Common myeloid progenitor, CD34-positive (primary cell): ENCODE measurements around the gene TRPM4.

Experiments used
- CTCF ChIA-PET: fragments of 350-600 bp; sonication (Branson Sonifier 250); formaldehyde crosslinking; loops from one replicate; lab custom pipeline; 2021; ENCODE audit warnings: antibody characterized with exemption; lab: Charles Lee
- POLR2A ChIA-PET: fragments of 350-600 bp; sonication (Branson Sonifier 250); formaldehyde crosslinking; loops from one replicate; lab custom pipeline; 2021; ENCODE audit warnings: antibody characterized with exemption; lab: Charles Lee
- DNase-seq, 3 donors: peaks; one replicate each; pipeline versions ENCODE4 v3.0.0 to v3.0.0-alpha.2; 2013
- H3K27ac ChIP-seq, 2 experiments: 1 replicate in 1 of 2; 2 replicates in 1 of 2; pipeline ENCODE4 v1.7.0; 2013; ENCODE audit warnings: inconsistent platforms in 2 of 2, low read length in 2 of 2, mild to moderate bottlenecking in 2 of 2, low read depth in 1 of 2, moderate library complexity in 1 of 2; ENCODE audit not compliant: severe bottlenecking in 2 of 2, insufficient read depth in 1 of 2, poor library complexity in 1 of 2
- H3K27me3 ChIP-seq, 5 experiments: replicated peaks in 2 of 5; 1 replicate in 3 of 5; 2 replicates in 2 of 5; pipeline versions ENCODE4 v1.6.1 to v1.7.0; 2013; ENCODE audit warnings: low read length in 4 of 5, mild to moderate bottlenecking in 2 of 5, moderate library complexity in 2 of 5, inconsistent platforms in 1 of 5; ENCODE audit not compliant: insufficient read depth in 5 of 5, control insufficient read depth in 4 of 5
- H3K36me3 ChIP-seq, 4 experiments: 1 replicate in 2 of 4; 2 replicates in 2 of 4; pipeline versions ENCODE4 v1.6.1 to v1.7.0; 2013; ENCODE audit warnings: low read length in 3 of 4, control low read depth in 1 of 4, mild to moderate bottlenecking in 1 of 4; ENCODE audit not compliant: control insufficient read depth in 4 of 4, insufficient read depth in 4 of 4
- H3K4me1 ChIP-seq, 4 experiments: 1 replicate in 3 of 4; 2 replicates in 1 of 4; pipeline versions ENCODE4 v1.6.1 to v1.7.1; 2013; ENCODE audit warnings: low read length in 3 of 4, mild to moderate bottlenecking in 3 of 4, control low read depth in 1 of 4, inconsistent platforms in 1 of 4, moderate library complexity in 1 of 4; ENCODE audit not compliant: control insufficient read depth in 4 of 4, insufficient read depth in 4 of 4; ENCODE audit errors: control extremely low read depth in 1 of 4
- H3K4me3 ChIP-seq, 7 experiments: 1 replicate in 4 of 7; 2 replicates in 3 of 7; pipeline versions ENCODE4 v1.5.1 to v1.7.0; 2013; ENCODE audit warnings: mild to moderate bottlenecking in 7 of 7, low read length in 6 of 7, moderate library complexity in 6 of 7, inconsistent platforms in 2 of 7, low read depth in 2 of 7, control low read depth in 1 of 7; ENCODE audit not compliant: insufficient read depth in 4 of 7, control insufficient read depth in 1 of 7; ENCODE audit errors: extremely low read depth in 1 of 7
- H3K9me3 ChIP-seq, 5 experiments: 1 replicate in 4 of 5; 2 replicates in 1 of 5; pipeline versions ENCODE4 v1.6.1 to v1.7.1; 2013; ENCODE audit warnings: low read length in 4 of 5, mild to moderate bottlenecking in 2 of 5, inconsistent platforms in 1 of 5, low read depth in 1 of 5, moderate library complexity in 1 of 5; ENCODE audit not compliant: control insufficient read depth in 4 of 5, insufficient read depth in 2 of 5; ENCODE audit errors: control extremely low read depth in 1 of 5
- WGBS: methylation state at CpG from one replicate; pipeline ENCODE4 v1.1.5; 2013; ENCODE audit not compliant: insufficient coverage; 5-methylcytosine and 5-hydroxymethylcytosine counted together

The TRPM4 gene

GRCh38 chr19:49188626-49189200 is 31.1 kb downstream of the TRPM4 start:
- Histone ChIP-seq H3K9me3 (peaks cover 0 to 5% (median 0%) of the 10 kb centered on the region in 5 experiments), H3K4me1 (peaks cover 0 to 5% (median 1%) of the 10 kb centered on the region in 4 experiments), H3K36me3 (no peaks in the 10 kb centered on the region), H3K27me3 (peaks cover 0 to 2% (median 0%) of the 10 kb centered on the region in 5 experiments), H3K4me3 (no peak overlapping the region), H3K27ac (no peak overlapping the region)
- CTCF ChIA-PET, result interaction anchor here (1.3 kb wide), 1 partner anchor 91 kb away, joined by 4 read pairs; no protein-coding TSS in a partner anchor
- WGBS, result 98% methylated on average over 18 of the region's 21 CpGs
- no peak for DNase-seq
- POLR2A ChIA-PET, result no interaction called here

- DNase-seq, result no peak
- Histone ChIP-seq H3K27me3 (peaks cover 0 to 2% (median 0%) of the 10 kb centered on the region in 5 experiments), H3K9me3 (peaks cover 0 to 5% (median 0%) of the 10 kb centered on the region in 5 experiments), H3K4me1 (peaks cover 0 to 5% (median 1%) of the 10 kb centered on the region in 4 experiments), H3K4me3 (no peak overlapping the region), H3K27ac (no peak overlapping the region), H3K36me3 (no peaks in the 10 kb centered on the region)
- WGBS, result 68% methylated on average over 5 of the region's 5 CpGs
- CTCF ChIA-PET, result interaction anchor here (1.3 kb wide), 1 partner anchor 91 kb away, joined by 4 read pairs; no protein-coding TSS in a partner anchor
- POLR2A ChIA-PET, result no interaction called here
Observed at GRCh38 chr19:49189259-49189658, 31.7 kb downstream of the TRPM4 start.

- Histone ChIP-seq H3K4me1 (peaks cover 0 to 5% (median 1%) of the 10 kb centered on the region in 4 experiments), H3K9me3 (no peaks in the 10 kb centered on the region), H3K27ac (no peak overlapping the region), H3K4me3 (no peak overlapping the region), H3K27me3 (peaks cover 0 to 2% (median 0%) of the 10 kb centered on the region in 5 experiments), H3K36me3 (no peaks in the 10 kb centered on the region)
- POLR2A ChIA-PET, result no interaction called here
- DNase-seq, result no peak
- WGBS, result 95% methylated on average over 3 of the region's 3 CpGs
- CTCF ChIA-PET, result interaction anchor here (0.7 to 1.3 kb wide), 2 partner anchors 12 to 93 kb away, joined by 3 to 4 read pairs; no protein-coding TSS in a partner anchor
Observed at GRCh38 chr19:49190781-49191180, 33.2 kb downstream of the TRPM4 start.

- H3K4me1 ChIP-seq, result peaks cover 0 to 5% (median 1%) of the 10 kb centered on the region in 4 experiments
- no peaks in the 10 kb centered on the region for H3K36me3 ChIP-seq
- 98% methylated on average over 4 of the region's 6 CpGs for WGBS
- CTCF ChIA-PET, result interaction anchor here (1.5 kb wide), 1 partner anchor 10 kb away, joined by 4 read pairs; no protein-coding TSS in a partner anchor
- POLR2A ChIA-PET, result no interaction called here
- peaks cover 0 to 2% (median 0%) of the 10 kb centered on the region in 5 experiments for H3K27me3 ChIP-seq
- DNase-seq, result no peak
- H3K27ac ChIP-seq, result no peak overlapping the region
- no peak overlapping the region for H3K4me3 ChIP-seq
- H3K9me3 ChIP-seq, result no peaks in the 10 kb centered on the region
Observed at GRCh38 chr19:49193822-49194394, 36.3 kb downstream of the TRPM4 start.

- Histone ChIP-seq H3K4me3 (no peak overlapping the region), H3K4me1 (peaks cover 0 to 3% (median 0%) of the 10 kb centered on the region in 4 experiments), H3K9me3 (no peaks in the 10 kb centered on the region), H3K27me3 (peaks cover 0 to 2% (median 0%) of the 10 kb centered on the region in 5 experiments), H3K36me3 (no peaks in the 10 kb centered on the region), H3K27ac (no peak overlapping the region)
- ChIA-PET CTCF (interaction anchor here (0.7 to 1.5 kb wide), 2 partner anchors 10 to 12 kb away, joined by 3 to 4 read pairs; no protein-coding TSS in a partner anchor), POLR2A (no interaction called here)
- DNase-seq, result no peak
- 100% methylated on average over 4 of the region's 4 CpGs for WGBS
Observed at GRCh38 chr19:49194408-49194807, 36.8 kb downstream of the TRPM4 start.

GRCh38 chr19:49196527-49197240 is 39.1 kb downstream of the TRPM4 start:
- no peak overlapping the region for H3K4me3 ChIP-seq
- 96% methylated on average over 35 of the region's 40 CpGs for WGBS
- DNase-seq, result no peak
- no peak overlapping the region for H3K27ac ChIP-seq
- H3K36me3 ChIP-seq, result no peaks in the 10 kb centered on the region
- H3K9me3 ChIP-seq, result no peaks in the 10 kb centered on the region
- ChIA-PET CTCF (interaction anchor here (0.7 to 4.7 kb wide), 3 partner anchors 10 to 99 kb away, joined by 3 to 34 read pairs (median 18); no protein-coding TSS in a partner anchor), POLR2A (no interaction called here)
- peaks cover 0 to 2% (median 0%) of the 10 kb centered on the region in 5 experiments for H3K27me3 ChIP-seq
- no peaks in the 10 kb centered on the region for H3K4me1 ChIP-seq
